ENCODE measurements around the gene TMC3. TPM values are rescaled to one million over a fixed set of nuclear protein-coding genes. Genes with fewer than 3 reads are reported as not detected.

The TMC3 gene
- total RNA-seq, 1 experiment from 2014 or later, result not detected

- intact Hi-C loops (cut with micrococcal nuclease; ENCODE audit: unreplicated experiment), result no loop called here
- H3K27me3 Mint-ChIP-seq (ENCODE audit: unreplicated experiment), result peaks cover 13% of the 10 kb centered on the region
- H3K4me3 Mint-ChIP-seq (ENCODE audit: low read depth, unreplicated experiment), result no peak overlapping the region
- peaks cover 11% of the 10 kb centered on the region for H3K4me1 Mint-ChIP-seq (ENCODE audit: low read depth, unreplicated experiment)
- CTCF ChIA-PET, result no interaction called here
- H3K9me3 Mint-ChIP-seq (ENCODE audit: low read depth, unreplicated experiment), result no peaks in the 10 kb centered on the region
- TF ChIP-seq CTCF (IDR thresholded peaks at IDR 0.05; ENCODE audit: unreplicated experiment), result no peak
- no TSS peak for BruUV-seq (replicated peaks)
- no peak overlapping the region for H3K27ac Mint-ChIP-seq (ENCODE audit: unreplicated experiment)
- peaks cover 14% of the 10 kb centered on the region for H3K36me3 Mint-ChIP-seq (ENCODE audit: insufficient read depth, unreplicated experiment)
- no peak for DNase-seq
Observed at GRCh38 chr15:81326466-81327212, 47.4 kb downstream of the TMC3 start.

GRCh38 chr15:81323944-81324881, 49.8 kb downstream of the TMC3 start, which contains the start of gene STARD5:
TSS of gene STARD5 (minus strand) at chr15:81324141. CDS start at chr15:81324099, 42 bp downstream.
- H3K36me3 Mint-ChIP-seq (ENCODE audit: insufficient read depth, unreplicated experiment), result peaks cover 14% of the 10 kb centered on the region
- peak within 1 kb of the TSS; percentile 72 for H3K27ac Mint-ChIP-seq (ENCODE audit: unreplicated experiment)
- H3K27me3 Mint-ChIP-seq (ENCODE audit: unreplicated experiment), result peaks cover 10% of the 10 kb centered on the region
- peak; percentile 99 for DNase-seq
- no TSS peak for BruUV-seq (replicated peaks)
- intact Hi-C loops (cut with micrococcal nuclease; ENCODE audit: unreplicated experiment), result no loop called here
- peak within 1 kb of the TSS; percentile 89 for H3K4me3 Mint-ChIP-seq (ENCODE audit: low read depth, unreplicated experiment)
- no peak for TF ChIP-seq CTCF (IDR thresholded peaks at IDR 0.05; ENCODE audit: unreplicated experiment)
- CTCF ChIA-PET, result interaction anchor here (1.0 kb wide), 1 partner anchor 58 kb away, joined by 14 read pairs; no protein-coding TSS in a partner anchor
- peaks cover 11% of the 10 kb centered on the region for H3K4me1 Mint-ChIP-seq (ENCODE audit: low read depth, unreplicated experiment)
- H3K9me3 Mint-ChIP-seq (ENCODE audit: low read depth, unreplicated experiment), result no peaks in the 10 kb centered on the region

- Mint-ChIP-seq H3K36me3 (ENCODE audit: insufficient read depth, unreplicated experiment) (peaks cover 14% of the 10 kb centered on the region), H3K4me1 (ENCODE audit: low read depth, unreplicated experiment) (peaks cover 11% of the 10 kb centered on the region), H3K4me3 (ENCODE audit: low read depth, unreplicated experiment) (peak overlapping the region; percentile 89), H3K27ac (ENCODE audit: unreplicated experiment) (peak overlapping the region; percentile 72), H3K9me3 (ENCODE audit: low read depth, unreplicated experiment) (no peaks in the 10 kb centered on the region), H3K27me3 (ENCODE audit: unreplicated experiment) (peaks cover 10% of the 10 kb centered on the region)
- no peak for DNase-seq
- intact Hi-C loops (cut with micrococcal nuclease; ENCODE audit: unreplicated experiment), result no loop called here
- TSS peak; percentile 73 for BruUV-seq (replicated peaks)
- TF ChIP-seq CTCF (IDR thresholded peaks at IDR 0.05; ENCODE audit: unreplicated experiment), result no peak
- CTCF ChIA-PET, result interaction anchor here (1.0 kb wide), 1 partner anchor 57 kb away, joined by 14 read pairs; no protein-coding TSS in a partner anchor
Observed at GRCh38 chr15:81323559-81323943, 50.5 kb downstream of the TMC3 start.

- CTCF ChIA-PET, result no interaction called here
- H3K27ac Mint-ChIP-seq (ENCODE audit: unreplicated experiment), result no peak overlapping the region
- peaks cover 10% of the 10 kb centered on the region for H3K27me3 Mint-ChIP-seq (ENCODE audit: unreplicated experiment)
- H3K9me3 Mint-ChIP-seq (ENCODE audit: low read depth, unreplicated experiment), result no peaks in the 10 kb centered on the region
- no peak for TF ChIP-seq CTCF (IDR thresholded peaks at IDR 0.05; ENCODE audit: unreplicated experiment)
- peaks cover 11% of the 10 kb centered on the region for H3K4me1 Mint-ChIP-seq (ENCODE audit: low read depth, unreplicated experiment)
- no peak for DNase-seq
- BruUV-seq (replicated peaks), result no TSS peak
- intact Hi-C loops (cut with micrococcal nuclease; ENCODE audit: unreplicated experiment), result no loop called here
- no peak overlapping the region for H3K4me3 Mint-ChIP-seq (ENCODE audit: low read depth, unreplicated experiment)
- peaks cover 14% of the 10 kb centered on the region for H3K36me3 Mint-ChIP-seq (ENCODE audit: insufficient read depth, unreplicated experiment)
Observed at GRCh38 chr15:81322676-81323253, 51.2 kb downstream of the TMC3 start.

Data from Calu3 (cell line).